Kidney (tissue), 22 donors: Measurements from ENCODE around the gene COMMD6. TPM values are rescaled to one million over a fixed set of nuclear protein-coding genes. Genes with fewer than 3 reads are reported as not detected.
A peak's percentile ranks its signal among the peaks of the same experiment; 100 is the strongest.

Experiments
- DNase-seq, 5 donors: peaks; one replicate each; pipeline ENCODE4 v3.0.0-alpha.2; 2013 to 2020
- FAIRE-seq: peaks from 2 replicates; lab custom pipeline; 2012; peaks lifted over from hg19 to GRCh38; lab: Jason Lieb, UNC
- H3K27ac ChIP-seq, 2 donors: one replicate each; pipeline ENCODE4 v1.7.0; 2013; ENCODE audit warnings: low read depth in 2 of 2, low read length in 2 of 2, inconsistent platforms in 1 of 2
- H3K27me3 ChIP-seq: one replicate; pipeline ENCODE4 v1.7.1; 2013; ENCODE audit warnings: low read length, inconsistent platforms; ENCODE audit not compliant: control insufficient read depth, insufficient read depth
- H3K36me3 ChIP-seq, 3 donors: one replicate each; pipeline versions ENCODE4 v1.7.0 to v1.7.1; 2013; ENCODE audit warnings: low read length in 3 of 3, control low read depth in 1 of 3, inconsistent platforms in 1 of 3; ENCODE audit not compliant: insufficient read depth in 3 of 3, control insufficient read depth in 2 of 3
- H3K4me1 ChIP-seq, 3 donors: one replicate each; pipeline versions ENCODE4 v1.7.0 to v1.7.1; 2013; ENCODE audit warnings: low read length in 3 of 3, inconsistent platforms in 1 of 3, low read depth in 1 of 3; ENCODE audit not compliant: control insufficient read depth in 2 of 3, insufficient read depth in 2 of 3
- H3K4me3 ChIP-seq, 3 donors: one replicate each; pipeline versions ENCODE4 v1.7.0 to v1.8.1; 2013; ENCODE audit warnings: low read length in 3 of 3, control low read depth in 1 of 3, inconsistent platforms in 1 of 3
- H3K9ac ChIP-seq, 3 donors: one replicate each; pipeline versions ENCODE4 v1.7.0 to v1.7.1; 2013; ENCODE audit warnings: low read length in 3 of 3, control low read depth in 1 of 3, inconsistent platforms in 1 of 3
- H3K9me3 ChIP-seq, 3 donors: one replicate each; pipeline versions ENCODE4 v1.7.0 to v1.7.1; 2013; ENCODE audit warnings: low read length in 3 of 3, control low read depth in 1 of 3, inconsistent platforms in 1 of 3; ENCODE audit not compliant: control insufficient read depth in 2 of 3, insufficient read depth in 1 of 3
- intact Hi-C: fragments of 100-400 bp; cut with DNase I; formaldehyde crosslinking; loops from one replicate; pipeline ENCODE4 v1.11.1; 2022
- long read RNA-seq, 10 donors: library from polyadenylated mRNA in 1 of 10; unstranded in 1 of 10; transcript quantifications; one replicate each; pipeline ENCODE4 v2.0.0 and lab custom pipeline, GENCODE V29; 2021 to 2026
- polyA plus RNA-seq: library from polyadenylated mRNA; stranded (reverse); fragments of 350-450 nt; fragmentation: Illumina TruSeq; extraction: RNeasy Lipid Tissue Mini Kit (QIAGEN cat#74804); gene quantifications from one replicate; pipeline ENCODE4 v1.2.3, GENCODE V29; 2014; ENCODE audit warnings: low read depth, low replicate concordance; ENCODE audit not compliant: insufficient read depth
- total RNA-seq: library from RNA; stranded (reverse); fragmentation: NEBNext Ultra II Directional; extraction: Animal tissue kit (Norgen Biotek cat#: 25700); gene quantifications from one replicate; pipeline ENCODE4 v1.2.1, GENCODE V29; 2021
- TF ChIP-seq, protein P1 (sequence below): IDR thresholded peaks from 3 replicates; pipeline ENCODE4 v1.5.1; 2012; ENCODE audit warnings: mild to moderate bottlenecking, moderate library complexity, borderline replicate concordance; ENCODE audit not compliant: insufficient read depth; ENCODE audit errors: extremely low read depth
- donor health status: control.
- donor health status: control.
- donor health status: control.
- donor health status: control.
- donor health status: control.
- donor health status: DM: yes; HTN: yes; CAD: no.
- donor health status: Normal renal cell carcinoma (clear cell type).

Gene COMMD6
- total RNA-seq (148 TPM), polyA plus RNA-seq (438 TPM)
- long read RNA-seq, donor 1, transcript COMMD6-210 (2 exons, 595 nt) = major isoform, 6 of 118 reads
- long read RNA-seq, donor 1, partial matches to known transcripts = 6 of 118 reads
- long read RNA-seq, donor 1, other reads (novel, unspliced or antisense) = 106 of 118 reads
- long read RNA-seq, donor 2, transcript COMMD6-210 (2 exons, 595 nt) = major isoform, 10 of 186 reads
- long read RNA-seq, donor 2, partial matches to known transcripts = 19 of 186 reads
- long read RNA-seq, donor 2, other reads (novel, unspliced or antisense) = 157 of 186 reads
- long read RNA-seq, donor 3, transcript COMMD6-210 (2 exons, 595 nt) = major isoform, 13 of 265 reads
- long read RNA-seq, donor 3, partial matches to known transcripts = 41 of 265 reads
- long read RNA-seq, donor 3, other reads (novel, unspliced or antisense) = 210 of 265 reads
- long read RNA-seq, donor 4, transcript COMMD6-210 (2 exons, 595 nt) = major isoform, 8 of 159 reads
- long read RNA-seq, donor 4, partial matches to known transcripts = 8 of 159 reads
- long read RNA-seq, donor 4, other reads (novel, unspliced or antisense) = 142 of 159 reads
- long read RNA-seq, donor 5, partial matches to known transcripts = 0 of 14 reads
- long read RNA-seq, donor 5, other reads (novel, unspliced or antisense) = 10 of 14 reads
- long read RNA-seq, donor 6, transcript COMMD6-210 (2 exons, 595 nt) = major isoform, 39 of 658 reads
- long read RNA-seq, donor 6, partial matches to known transcripts = 126 of 658 reads
- long read RNA-seq, donor 6, other reads (novel, unspliced or antisense) = 493 of 658 reads
- long read RNA-seq, donor 7, transcript COMMD6-210 (2 exons, 595 nt) = major isoform, 7 of 16 reads
- long read RNA-seq, donor 7, partial matches to known transcripts = 2 of 16 reads
- long read RNA-seq, donor 7, other reads (novel, unspliced or antisense) = 7 of 16 reads
- long read RNA-seq, donor 8, transcript COMMD6-210 (2 exons, 595 nt) = major isoform, 20 of 226 reads
- long read RNA-seq, donor 8, partial matches to known transcripts = 43 of 226 reads
- long read RNA-seq, donor 8, other reads (novel, unspliced or antisense) = 160 of 226 reads
- long read RNA-seq, donor 9, transcript COMMD6-210 (2 exons, 595 nt) = major isoform, 10 of 107 reads
- long read RNA-seq, donor 9, partial matches to known transcripts = 10 of 107 reads
- long read RNA-seq, donor 9, other reads (novel, unspliced or antisense) = 87 of 107 reads
- long read RNA-seq, donor 10, transcript COMMD6-210 (2 exons, 595 nt) = major isoform, 26 of 181 reads
- long read RNA-seq, donor 10, partial matches to known transcripts = 17 of 181 reads
- long read RNA-seq, donor 10, other reads (novel, unspliced or antisense) = 135 of 181 reads

DNA sequence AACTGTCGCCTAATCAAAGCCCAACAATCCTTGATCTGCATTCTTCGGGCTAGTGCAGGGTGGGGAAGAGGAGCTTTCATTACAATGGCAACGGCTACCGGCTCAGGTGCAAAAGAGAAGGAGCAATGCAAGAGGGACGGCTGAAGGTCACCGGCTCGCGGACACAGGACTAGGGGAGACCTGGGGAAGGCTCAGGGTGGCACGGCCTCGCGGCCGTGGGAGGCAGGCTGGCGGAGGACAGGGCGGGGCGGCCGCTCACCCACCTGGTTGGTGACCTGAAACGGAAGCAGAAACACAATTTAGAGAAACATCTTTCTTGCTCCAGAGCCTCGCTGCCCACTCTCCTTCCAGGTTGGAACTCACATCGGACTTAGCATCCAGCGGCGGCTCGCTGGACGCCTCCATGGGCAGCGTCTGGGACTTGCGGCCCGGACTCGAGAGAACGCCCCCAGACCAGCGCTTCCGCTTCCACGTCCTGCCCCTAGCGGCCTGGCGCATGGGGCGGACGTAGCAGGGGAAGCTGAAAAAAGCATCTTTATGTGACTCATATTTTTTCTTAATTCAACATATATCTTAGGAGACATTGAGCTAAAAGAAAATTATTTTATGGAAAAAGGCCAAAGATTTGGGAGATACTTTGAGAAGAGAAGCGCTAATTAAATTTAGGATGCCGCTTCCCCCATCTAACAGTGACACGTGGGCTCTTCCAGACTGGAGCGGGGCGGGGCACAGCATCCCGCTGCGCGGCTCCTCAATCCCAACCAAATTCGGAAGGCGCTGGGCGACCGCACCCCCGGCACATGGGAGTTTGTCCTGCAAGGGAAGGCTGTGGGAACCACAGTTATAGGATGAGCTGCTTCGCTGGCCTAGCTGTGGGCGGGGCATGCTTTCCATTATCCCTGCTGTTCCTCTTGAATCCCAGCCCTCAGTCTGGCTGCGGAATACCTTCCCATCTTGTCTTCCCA is at the start of gene COMMD6:
COMMD6 (minus strand) TSS at position 441 of the 965 bp plus-strand sequence; CDS start at position 405, 36 bp downstream.
- FAIRE-seq (no peak), DNase-seq (peak; percentile 80 to 93 (median 93))
- Histone ChIP-seq H3K9me3 (no peaks in the 10 kb centered on the region), H3K4me1 (peaks cover 0 to 4% (median 0%) of the 10 kb centered on the region in 3 donors), H3K27ac (peak within 1 kb of the TSS; percentile 29 to 52), H3K9ac (peak within 1 kb of the TSS; percentile 64 to 88 (median 65)), H3K36me3 (no peaks in the 10 kb centered on the region), H3K4me3 (peak within 1 kb of the TSS; percentile 72 to 89 (median 88)), H3K27me3 (no peaks in the 10 kb centered on the region)
- intact Hi-C loops = no loop called here
- TF ChIP-seq, protein P1, sequence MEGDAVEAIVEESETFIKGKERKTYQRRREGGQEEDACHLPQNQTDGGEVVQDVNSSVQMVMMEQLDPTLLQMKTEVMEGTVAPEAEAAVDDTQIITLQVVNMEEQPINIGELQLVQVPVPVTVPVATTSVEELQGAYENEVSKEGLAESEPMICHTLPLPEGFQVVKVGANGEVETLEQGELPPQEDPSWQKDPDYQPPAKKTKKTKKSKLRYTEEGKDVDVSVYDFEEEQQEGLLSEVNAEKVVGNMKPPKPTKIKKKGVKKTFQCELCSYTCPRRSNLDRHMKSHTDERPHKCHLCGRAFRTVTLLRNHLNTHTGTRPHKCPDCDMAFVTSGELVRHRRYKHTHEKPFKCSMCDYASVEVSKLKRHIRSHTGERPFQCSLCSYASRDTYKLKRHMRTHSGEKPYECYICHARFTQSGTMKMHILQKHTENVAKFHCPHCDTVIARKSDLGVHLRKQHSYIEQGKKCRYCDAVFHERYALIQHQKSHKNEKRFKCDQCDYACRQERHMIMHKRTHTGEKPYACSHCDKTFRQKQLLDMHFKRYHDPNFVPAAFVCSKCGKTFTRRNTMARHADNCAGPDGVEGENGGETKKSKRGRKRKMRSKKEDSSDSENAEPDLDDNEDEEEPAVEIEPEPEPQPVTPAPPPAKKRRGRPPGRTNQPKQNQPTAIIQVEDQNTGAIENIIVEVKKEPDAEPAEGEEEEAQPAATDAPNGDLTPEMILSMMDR = peak; percentile 41

DNA sequence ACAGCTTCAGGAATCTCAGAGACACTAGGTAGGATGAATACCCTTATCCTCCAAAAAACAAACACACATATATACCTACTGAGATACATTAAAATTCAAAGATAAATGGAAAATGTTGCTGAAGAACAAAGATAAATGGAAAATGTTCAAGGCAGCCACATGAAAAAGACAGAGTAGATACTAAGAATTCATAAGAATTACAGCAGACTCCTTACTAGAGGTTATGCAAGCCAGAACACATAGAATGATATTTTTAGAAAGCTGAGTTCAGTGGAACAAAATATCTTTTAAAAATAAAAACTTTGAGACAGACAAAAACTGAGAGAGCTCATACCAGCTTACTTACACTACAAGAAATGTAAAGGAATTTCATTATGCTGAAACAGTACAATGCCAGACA is 47.5 kb upstream of the COMMD6 start:
- DNase-seq (no peak), FAIRE-seq (no peak)
- H3K27me3 ChIP-seq = no peaks in the 10 kb centered on the region
- no peak overlapping the region for H3K4me3 ChIP-seq
- peaks cover 0 to 1% (median 0%) of the 10 kb centered on the region in 3 donors for H3K36me3 ChIP-seq
- H3K4me1 ChIP-seq = no peaks in the 10 kb centered on the region
- intact Hi-C loops = no loop called here
- H3K9ac ChIP-seq = no peak overlapping the region
- peaks cover 0 to 8% (median 0%) of the 10 kb centered on the region in 3 donors for H3K9me3 ChIP-seq
- TF ChIP-seq, protein P1 = no peak
- H3K27ac ChIP-seq = no peak overlapping the region
